Effector memory CD4-positive, alpha-beta T cell (primary cell): ENCODE measurements around the gene ABT1.

Source experiments
- DNase-seq, 3 donors: peaks; one replicate each; pipeline ENCODE4 v3.0.0-alpha.2; 2020
- H3K27ac ChIP-seq: 2 replicates; pipeline ENCODE4 v1.7.0; 2013; ENCODE audit warnings: mild to moderate bottlenecking, low read length, moderate library complexity; ENCODE audit not compliant: insufficient read depth, poor library complexity, severe bottlenecking
- H3K27me3 ChIP-seq: replicated peaks from 2 replicates; pipeline ENCODE4 v1.7.0; 2013; ENCODE audit warnings: mild to moderate bottlenecking, low read length; ENCODE audit not compliant: insufficient read depth, control insufficient read depth, poor library complexity, severe bottlenecking
- H3K36me3 ChIP-seq: 2 replicates; pipeline ENCODE4 v1.7.0; 2013; ENCODE audit warnings: mild to moderate bottlenecking, low read length, moderate library complexity; ENCODE audit not compliant: control insufficient read depth, insufficient read depth
- H3K4me1 ChIP-seq: 2 replicates; pipeline ENCODE4 v1.7.0; 2013; ENCODE audit warnings: low read length, mild to moderate bottlenecking; ENCODE audit not compliant: control insufficient read depth, insufficient read depth, poor library complexity, severe bottlenecking
- H3K4me3 ChIP-seq: 2 replicates; pipeline ENCODE4 v1.7.0; 2013; ENCODE audit warnings: low read length, low read depth, mild to moderate bottlenecking; ENCODE audit not compliant: insufficient read depth, poor library complexity, severe bottlenecking
- H3K9me3 ChIP-seq: 2 replicates; pipeline ENCODE4 v1.7.0; 2013; ENCODE audit warnings: mild to moderate bottlenecking, low read length, moderate library complexity; ENCODE audit not compliant: control insufficient read depth

The ABT1 gene

DNA sequence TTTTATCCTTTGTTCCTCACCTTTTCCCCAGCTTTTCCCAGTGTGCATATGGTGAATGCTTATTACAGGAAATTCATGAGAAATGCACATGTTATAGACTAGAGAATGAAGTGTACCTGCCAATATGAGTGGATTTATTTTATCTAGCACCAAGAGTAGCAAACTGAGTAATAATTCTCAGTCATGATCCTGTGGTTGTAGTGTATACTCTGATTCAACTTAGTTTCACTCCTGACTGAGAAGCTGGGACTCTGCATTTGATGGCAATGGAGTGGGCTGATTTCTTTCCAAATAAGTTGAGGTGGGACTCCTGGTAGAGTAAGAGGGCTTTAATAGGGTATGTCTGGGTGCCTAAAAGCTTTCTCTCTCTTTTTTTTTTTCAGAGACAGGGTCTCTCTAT lies 4.0 kb downstream of the ABT1 start:
- H3K27me3 ChIP-seq: no peaks in the 10 kb centered on the region
- peaks cover 9% of the 10 kb centered on the region for H3K4me1 ChIP-seq
- no peaks in the 10 kb centered on the region for H3K9me3 ChIP-seq
- H3K4me3 ChIP-seq: no peak overlapping the region
- no peak for DNase-seq
- H3K27ac ChIP-seq: no peak overlapping the region
- H3K36me3 ChIP-seq: peaks cover 18% of the 10 kb centered on the region

DNA sequence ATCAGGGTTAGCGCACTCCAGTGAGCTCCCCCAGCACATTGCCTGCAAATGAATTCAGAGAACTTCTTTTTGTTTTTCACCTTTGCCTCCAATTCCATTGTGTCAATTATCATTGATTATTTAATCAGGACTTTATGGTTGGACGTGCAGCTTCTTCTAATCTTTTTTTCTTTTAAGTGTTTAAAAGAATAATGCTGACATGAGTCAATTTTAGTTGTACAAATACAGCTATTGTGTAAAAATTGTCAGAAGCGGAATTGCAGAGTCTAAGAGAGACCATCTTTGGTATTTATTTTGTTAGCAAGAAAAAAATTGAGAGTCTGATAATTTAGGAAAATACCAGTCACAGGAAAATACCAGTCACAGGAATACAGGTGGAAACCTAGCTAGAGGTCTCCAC lies 5.5 kb downstream of the ABT1 start:
- no peak for DNase-seq
- Histone ChIP-seq H3K4me3 (no peak overlapping the region), H3K36me3 (peaks cover 18% of the 10 kb centered on the region), H3K4me1 (peaks cover 9% of the 10 kb centered on the region), H3K9me3 (no peaks in the 10 kb centered on the region), H3K27ac (no peak overlapping the region), H3K27me3 (no peaks in the 10 kb centered on the region)

DNA sequence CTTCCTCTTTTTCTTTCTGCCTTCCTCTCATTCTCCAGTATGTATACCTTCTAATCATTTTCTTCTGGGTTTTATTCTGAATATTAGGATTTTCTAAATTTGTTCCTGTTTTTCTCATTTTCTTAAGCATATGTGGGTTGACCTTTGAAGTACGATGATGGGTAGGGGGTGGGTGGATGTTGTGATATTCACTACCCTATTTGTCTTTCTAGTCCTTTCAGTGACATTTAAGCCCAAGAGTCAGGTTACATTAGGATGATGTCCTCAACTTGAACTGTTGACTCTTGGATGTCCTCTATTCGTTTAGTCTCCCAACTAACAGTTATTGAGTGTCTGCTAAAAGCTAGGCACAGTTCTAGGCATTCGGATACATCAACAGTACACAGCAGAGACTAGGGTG lies 7.3 kb downstream of the ABT1 start:
- Histone ChIP-seq H3K9me3 (no peaks in the 10 kb centered on the region), H3K36me3 (peaks cover 10% of the 10 kb centered on the region), H3K27ac (no peak overlapping the region), H3K4me3 (no peak overlapping the region), H3K27me3 (no peaks in the 10 kb centered on the region), H3K4me1 (peaks cover 3% of the 10 kb centered on the region)
- no peak for DNase-seq

DNA sequence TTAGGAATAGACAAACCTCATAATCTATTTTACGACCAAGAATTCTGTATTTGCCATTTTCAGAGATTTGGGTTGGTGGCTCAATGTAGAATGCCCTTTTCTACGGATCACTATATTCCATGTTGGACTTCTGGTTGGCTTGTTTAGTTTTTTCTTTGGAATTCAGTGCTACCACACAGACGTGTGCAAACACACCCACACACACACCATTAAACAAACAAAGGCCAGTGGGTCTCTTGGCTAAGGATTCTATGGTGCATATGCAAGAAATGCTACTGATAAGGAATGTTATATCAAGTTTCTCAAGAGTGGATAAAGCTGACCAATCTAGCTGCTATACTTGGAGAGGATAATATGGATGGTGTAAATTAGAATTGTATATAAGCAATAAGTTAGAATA lies 8.0 kb downstream of the ABT1 start:
- no peak for DNase-seq
- Histone ChIP-seq H3K36me3 (peaks cover 2% of the 10 kb centered on the region), H3K4me1 (peaks cover 3% of the 10 kb centered on the region), H3K9me3 (no peaks in the 10 kb centered on the region), H3K27ac (no peak overlapping the region), H3K4me3 (no peak overlapping the region), H3K27me3 (no peaks in the 10 kb centered on the region)

DNA sequence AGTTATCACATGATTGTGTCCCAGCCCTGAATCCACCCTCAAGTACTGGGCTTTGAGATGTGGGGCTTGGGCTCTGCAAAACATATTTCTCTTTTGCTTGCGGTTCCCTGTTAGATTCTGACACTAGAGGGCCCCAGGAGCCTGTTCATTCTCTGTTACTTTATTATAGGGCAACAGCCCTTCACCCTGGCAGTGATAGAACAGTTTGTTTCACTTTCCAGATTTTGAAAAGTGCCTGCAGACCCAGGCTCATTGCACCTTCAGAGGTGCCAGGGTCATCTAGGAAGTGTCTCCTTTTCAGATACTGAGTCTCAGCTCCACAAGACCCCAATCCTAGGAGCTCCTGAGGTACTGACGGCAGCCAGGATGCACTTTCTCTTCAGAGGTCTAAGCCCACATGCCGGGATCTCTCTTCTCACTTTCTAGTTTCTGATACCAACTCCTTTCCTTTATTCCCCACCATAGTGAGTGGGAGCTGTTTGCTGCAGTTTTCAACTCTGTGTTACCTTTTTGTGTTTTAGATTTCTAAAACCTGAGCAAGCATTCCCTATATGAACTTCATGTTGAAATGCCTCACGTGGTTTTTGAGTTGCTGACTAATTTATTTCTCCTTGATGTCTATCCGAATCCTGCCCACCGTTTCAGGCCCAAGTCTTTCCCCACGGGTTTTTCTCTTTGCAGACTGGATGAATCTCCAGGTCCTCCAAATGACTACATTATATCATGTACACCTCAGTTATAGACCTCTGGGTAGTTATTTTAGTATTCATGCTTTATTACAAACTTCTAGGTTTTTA lies 10.9 kb downstream of the ABT1 start:
- H3K4me3 ChIP-seq: peak overlapping the region; percentile 23
- no peaks in the 10 kb centered on the region for H3K27me3 ChIP-seq
- no peaks in the 10 kb centered on the region for H3K36me3 ChIP-seq
- peak in 2 of 3 donors; percentile 34 to 40 for DNase-seq
- no peak overlapping the region for H3K27ac ChIP-seq
- H3K9me3 ChIP-seq: no peaks in the 10 kb centered on the region
- H3K4me1 ChIP-seq: peaks cover 3% of the 10 kb centered on the region

DNA sequence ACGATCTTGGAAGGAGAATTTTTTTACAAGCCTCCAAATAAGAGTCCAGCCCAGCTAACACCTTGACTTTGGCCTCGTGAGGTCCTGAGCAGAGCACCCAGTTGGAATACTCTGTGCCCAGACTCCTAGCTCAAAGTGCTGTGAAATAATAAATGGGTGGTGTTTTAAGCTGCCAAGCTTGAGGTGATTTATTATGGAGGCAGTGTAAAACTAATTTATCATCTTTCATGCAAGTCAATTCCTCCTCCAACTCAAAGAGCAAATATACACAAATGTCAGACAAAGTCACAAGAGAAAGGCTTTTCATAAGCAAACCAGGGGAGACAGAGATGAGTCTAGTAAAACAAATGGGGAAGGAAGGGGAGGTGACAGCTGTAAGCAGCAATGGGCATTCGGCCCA lies 12.7 kb downstream of the ABT1 start:
- DNase-seq: no peak
- H3K27ac ChIP-seq: no peak overlapping the region
- H3K9me3 ChIP-seq: no peaks in the 10 kb centered on the region
- H3K4me3 ChIP-seq: no peak overlapping the region
- H3K4me1 ChIP-seq: peaks cover 15% of the 10 kb centered on the region
- H3K27me3 ChIP-seq: peaks cover 3% of the 10 kb centered on the region
- no peaks in the 10 kb centered on the region for H3K36me3 ChIP-seq

DNA sequence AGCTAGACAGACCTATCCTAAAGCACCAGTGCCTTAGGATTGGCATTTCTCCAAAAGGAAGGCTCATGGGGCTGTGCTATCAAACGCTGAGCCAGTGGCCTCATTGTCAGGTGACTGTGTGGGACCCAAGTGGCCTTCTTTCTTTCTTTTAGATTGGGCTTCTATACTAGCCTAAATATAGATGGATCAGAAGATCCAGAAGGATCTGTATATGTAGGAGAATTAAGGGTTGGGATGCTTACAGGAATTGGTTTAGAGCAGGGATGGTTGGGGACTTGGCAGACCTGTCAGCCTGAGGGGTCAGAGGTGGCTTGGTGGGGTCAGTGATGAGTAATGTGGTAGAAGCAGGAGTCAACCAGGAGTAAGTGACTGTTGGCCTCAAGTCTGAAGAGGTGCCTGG lies 14.8 kb downstream of the ABT1 start:
- no peaks in the 10 kb centered on the region for H3K36me3 ChIP-seq
- H3K4me3 ChIP-seq: no peak overlapping the region
- H3K27ac ChIP-seq: no peak overlapping the region
- DNase-seq: no peak
- no peaks in the 10 kb centered on the region for H3K9me3 ChIP-seq
- peaks cover 12% of the 10 kb centered on the region for H3K27me3 ChIP-seq
- H3K4me1 ChIP-seq: peaks cover 19% of the 10 kb centered on the region

DNA sequence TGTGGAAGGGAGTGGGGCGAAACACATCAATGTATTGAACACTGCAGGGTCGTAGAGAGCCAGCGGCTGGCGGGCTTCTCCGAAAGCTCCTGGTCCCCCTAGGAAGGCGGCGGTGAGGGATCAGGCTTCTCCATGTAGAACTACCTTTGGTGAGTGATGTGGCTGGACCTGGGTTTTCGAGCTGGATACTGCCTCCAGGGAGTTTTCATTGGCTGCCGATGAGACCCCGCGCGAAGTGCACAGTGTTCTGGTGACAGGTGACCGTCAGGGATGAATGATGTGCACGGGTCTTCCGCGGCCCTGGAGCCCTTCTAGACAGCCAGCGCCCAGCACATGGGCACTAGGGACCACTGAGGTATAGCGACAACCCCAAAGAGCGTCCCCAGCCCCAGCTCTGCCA lies 16.4 kb downstream of the ABT1 start:
- Histone ChIP-seq H3K4me3 (no peak overlapping the region), H3K36me3 (no peaks in the 10 kb centered on the region), H3K9me3 (no peaks in the 10 kb centered on the region), H3K4me1 (peaks cover 17% of the 10 kb centered on the region), H3K27ac (no peak overlapping the region), H3K27me3 (peaks cover 16% of the 10 kb centered on the region)
- no peak for DNase-seq

DNA sequence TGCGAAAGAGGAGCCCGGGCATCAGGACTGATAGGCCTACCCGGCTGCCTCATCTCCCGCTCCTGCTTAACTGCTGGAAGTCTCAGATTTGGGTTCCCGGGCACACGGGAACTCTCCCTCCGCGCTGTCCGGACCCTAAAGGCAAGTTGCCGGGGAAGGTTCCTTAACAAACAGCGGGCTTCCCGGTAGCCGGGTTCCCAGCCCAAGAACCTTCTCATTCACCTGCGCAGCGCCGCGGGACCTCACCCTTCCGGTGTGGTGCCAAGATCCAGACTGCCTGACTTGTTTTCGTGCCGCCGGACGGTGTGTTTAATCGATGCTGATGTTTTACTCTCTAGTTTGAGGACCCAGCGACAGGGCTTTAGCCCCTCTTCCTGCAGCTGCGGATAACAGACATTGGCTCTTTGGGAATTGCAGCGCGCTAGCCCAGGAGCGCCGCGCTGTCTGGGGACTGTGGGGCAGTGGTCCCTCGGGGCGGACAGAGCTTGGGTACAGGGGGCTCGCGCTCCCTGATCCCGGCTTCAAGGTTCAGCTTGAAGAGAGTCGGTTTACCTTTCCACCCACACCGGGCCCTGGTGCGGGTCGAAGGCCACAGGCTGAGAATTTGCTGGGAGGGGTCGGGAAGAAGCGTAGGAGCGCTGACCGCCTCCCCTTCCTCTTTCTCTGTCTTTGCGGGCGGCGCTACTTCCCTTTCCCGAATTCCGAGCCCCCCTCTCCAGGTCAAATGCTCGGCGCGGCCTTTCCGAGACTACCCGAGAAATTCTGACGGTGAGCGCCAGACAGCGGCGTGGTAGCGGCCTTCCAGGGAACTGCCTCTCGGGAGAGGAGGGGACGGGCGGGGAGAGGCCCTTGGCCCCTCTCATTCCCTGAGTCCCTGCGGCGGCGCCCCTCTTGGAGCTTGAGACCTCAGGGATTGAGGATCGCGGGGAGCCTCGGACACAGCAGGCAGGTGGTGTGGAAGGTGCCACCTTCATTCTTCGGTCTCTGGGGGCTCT lies 17.2 kb downstream of the ABT1 start:
- no peak for DNase-seq
- H3K4me3 ChIP-seq: peak overlapping the region; percentile 52
- H3K9me3 ChIP-seq: no peaks in the 10 kb centered on the region

DNA sequence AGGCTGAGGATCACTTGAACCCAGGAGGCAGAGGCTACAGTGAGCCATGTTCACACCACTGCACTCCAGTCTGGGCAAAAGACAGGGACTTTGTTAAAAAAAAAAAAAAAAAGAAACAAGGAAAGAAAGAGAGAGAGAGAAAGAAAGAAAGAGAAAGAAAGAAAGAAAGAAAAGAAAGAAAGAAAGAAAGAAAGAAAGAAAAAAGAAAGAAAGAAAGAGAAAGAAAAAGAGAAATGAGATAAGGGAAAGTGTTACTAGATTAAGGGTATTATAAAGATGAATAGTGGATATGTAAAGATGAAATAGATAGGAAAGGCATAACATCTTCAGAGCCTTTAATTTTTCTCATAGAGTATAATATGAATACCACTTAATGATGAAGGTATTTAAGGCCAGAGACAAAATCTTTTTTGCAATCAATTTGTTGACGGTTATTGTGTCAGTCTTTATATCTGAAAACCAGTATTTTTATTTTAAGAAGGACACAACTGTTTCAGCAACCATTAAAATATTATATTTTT lies 26.6 kb downstream of the ABT1 start:
- H3K27me3 ChIP-seq: no peaks in the 10 kb centered on the region
- no peak overlapping the region for H3K4me3 ChIP-seq
- no peak for DNase-seq
- H3K36me3 ChIP-seq: no peaks in the 10 kb centered on the region
- H3K27ac ChIP-seq: no peak overlapping the region
- no peaks in the 10 kb centered on the region for H3K9me3 ChIP-seq
- no peaks in the 10 kb centered on the region for H3K4me1 ChIP-seq

More for the DNA sequence above, 17.2 kb downstream of the ABT1 start:
- Histone ChIP-seq H3K4me1 (peaks cover 17% of the 10 kb centered on the region), H3K27me3 (peaks cover 16% of the 10 kb centered on the region), H3K27ac (no peak overlapping the region), H3K36me3 (no peaks in the 10 kb centered on the region)
